ENCODE measurements around the gene IL34. TPM values are rescaled to one million over a fixed set of nuclear protein-coding genes. Genes with fewer than 3 reads are reported as not detected.

Gene IL34
- total and polyA plus RNA-seq, 2 of the 13 experiments (the other 11 are each of a cell fraction or from before 2014, with no cell fraction given) = 1.2 to 1.3 TPM

DNA sequence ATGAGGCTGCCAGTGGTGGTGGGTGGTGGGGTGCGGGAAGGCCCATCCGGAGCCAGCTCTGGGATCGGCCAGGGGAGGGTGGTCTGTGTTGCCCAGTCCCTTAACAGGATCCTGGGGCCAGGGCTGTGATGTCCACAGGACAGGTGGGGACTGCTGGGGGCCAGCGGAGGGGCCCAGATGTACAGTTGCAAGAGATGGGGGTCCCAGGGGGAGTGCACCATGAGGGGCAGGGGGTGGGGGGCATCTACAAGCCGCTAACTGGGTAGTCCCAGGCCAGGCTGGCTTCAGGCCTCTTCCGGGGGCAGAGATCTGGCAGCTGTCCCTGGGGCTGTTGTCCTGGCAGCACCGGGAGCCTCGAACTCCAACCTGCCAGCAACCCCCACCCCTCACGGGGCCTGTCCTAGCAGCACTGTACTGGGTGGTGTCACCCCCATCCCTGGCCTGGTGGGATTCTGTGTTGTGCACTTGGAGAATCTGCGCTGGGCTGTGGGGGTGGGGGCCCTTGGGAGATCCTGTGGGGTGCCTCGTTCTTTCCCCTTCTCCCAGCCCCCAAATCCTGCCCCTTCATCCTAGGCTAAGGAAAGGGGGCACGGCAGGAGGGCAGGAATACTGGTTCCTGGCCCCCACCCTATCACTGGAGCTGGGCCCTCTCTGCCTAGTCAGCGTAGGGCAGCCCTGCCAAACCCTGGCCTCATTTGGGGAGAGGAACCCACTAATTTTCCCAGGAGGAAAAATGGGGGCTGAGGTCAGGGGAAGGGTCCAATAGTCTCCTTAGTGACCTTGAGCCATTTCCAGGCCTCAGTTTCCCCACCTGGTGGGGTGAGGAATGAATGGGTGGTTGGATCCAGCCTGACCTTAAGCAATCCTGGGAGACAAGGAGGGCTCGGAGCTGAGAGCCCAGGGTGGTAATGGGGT, 38.0 kb downstream of the IL34 start:
- Histone ChIP-seq H3K9ac (ENCODE audit: insufficient read depth, low read depth, low read length) (peak overlapping the region; percentile 95), H2AFZ (ENCODE audit: low read length) (no peak overlapping the region), H3K79me2 (ENCODE audit: insufficient read depth, low read length) (peaks cover 55% of the 10 kb centered on the region), H3K36me3 (replicated peaks in 1 of 2; ENCODE audit: control insufficient read depth in 1 of 2, insufficient read depth in 2 of 2, low read length in 2 of 2) (peaks cover 12 to 20% of the 10 kb centered on the region in 2 experiments; a peak in 4 of 5 replicates), H3K27me3 (ENCODE audit: control insufficient read depth in 1 of 2, insufficient read depth in 2 of 2, low read length in 2 of 2) (no peaks in the 10 kb centered on the region; a peak in 1 of 5 replicates), H3K9me3 (ENCODE audit: low read length) (no peaks in the 10 kb centered on the region), H3K27ac (ENCODE audit: extremely low read length, insufficient read depth, low read length) (peak overlapping the region; percentile 91), H3K4me3 (replicated peaks in 1 of 3; ENCODE audit: insufficient read depth in 1 of 3, low read depth in 2 of 3, low read length in 3 of 3) (peak overlapping the region; percentile 86 to 93 (median 91)), H3K4me1 (ENCODE audit: insufficient read depth, low read length) (peaks cover 73% of the 10 kb centered on the region), H4K20me1 (ENCODE audit: insufficient read depth, low read length) (peaks cover 16% of the 10 kb centered on the region; the same call in 1 of the 2 replicates), H3K4me2 (ENCODE audit: low read depth, low read length) (peak overlapping the region; percentile 100)
- ATAC-seq (no peak), FAIRE-seq (no peak), DNase-seq (ENCODE audit: low spot score) (no peak)
- intact Hi-C loops (cut with micrococcal nuclease; ENCODE audit: unreplicated experiment) = no loop called here
- WGBS (ENCODE audit: low lambda C conversion rate) = 5% methylated on average over 14 of the region's 14 CpGs
- CTCF ChIA-PET (ENCODE audit: low intra/inter-chr PET ratio, low total read pairs) = no interaction called here
- no TSS peak for BruUV-seq (replicated peaks)
- POLR2A ChIA-PET = interaction anchor here (0.6 to 18.7 kb wide), 19 partner anchors 11 to 880 kb away, joined by 3 to 536 read pairs (median 9); no protein-coding TSS in a partner anchor
- in situ Hi-C loops (cut with HindIII; ENCODE audit: extremely low pct_ligation_motif_present, low pct_unique_long_range_greater_than_20kb) = loop anchor here (5.0 kb wide), 1 partner anchor 43 kb away; no protein-coding TSS in a partner anchor
- TF ChIP-seq ESRRA (CRISPR knock-in tag; IDR thresholded peaks at IDR 0.05; ENCODE audit: low read depth) = no peak
- TF ChIP-seq NRL (CRISPR knock-in tag; IDR thresholded peaks at IDR 0.05; ENCODE audit: borderline replicate concordance) = no peak
- TF ChIP-seq ZFP36L1 (CRISPR knock-in tag; IDR thresholded peaks at IDR 0.05) = 0 out of 2 replicates have a peak, but pooled peaks have one; percentile 33
- TF ChIP-seq GRHL1 (CRISPR knock-in tag; conservative IDR thresholded peaks at IDR 0.05) = no peak
- no peak for TF ChIP-seq ZNF562 (CRISPR knock-in tag; IDR thresholded peaks at IDR 0.05; ENCODE audit: borderline replicate concordance)
- no peak for TF ChIP-seq ZNF574 (CRISPR knock-in tag; IDR thresholded peaks at IDR 0.05)
- no peak for TF ChIP-seq ZBTB46 (CRISPR knock-in tag; IDR thresholded peaks at IDR 0.05; ENCODE audit: borderline replicate concordance)
- TF ChIP-seq ZNF513 (CRISPR knock-in tag; conservative IDR thresholded peaks at IDR 0.05) = no peak
